Measurements from ENCODE around the gene MTA3.

DNA sequence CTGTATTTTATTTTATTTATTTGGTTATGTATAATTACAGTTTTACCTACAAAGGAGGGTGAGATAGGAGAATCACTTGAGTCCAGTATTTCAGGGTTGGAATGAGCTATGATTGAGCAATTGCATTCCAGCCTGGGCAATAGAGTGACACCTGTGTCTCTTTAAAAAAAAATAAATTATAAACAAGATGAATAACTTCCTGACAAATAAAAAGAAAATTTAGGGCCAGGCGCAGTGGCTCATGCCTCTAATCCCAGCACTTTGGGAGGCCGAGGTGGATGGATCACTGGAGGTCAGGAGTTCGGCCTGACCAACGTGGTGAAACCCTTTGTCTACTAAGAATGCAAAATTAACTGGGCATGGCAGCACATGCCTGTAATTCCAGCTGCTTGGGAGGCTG, 17.3 kb downstream of the MTA3 start:
- TF ChIP-seq EZH2 (IDR thresholded peaks at IDR 0.05; ENCODE audit: borderline replicate concordance, insufficient read depth, low read length, poor library complexity, severe bottlenecking), result no peak
- TF ChIP-seq, protein P1, sequence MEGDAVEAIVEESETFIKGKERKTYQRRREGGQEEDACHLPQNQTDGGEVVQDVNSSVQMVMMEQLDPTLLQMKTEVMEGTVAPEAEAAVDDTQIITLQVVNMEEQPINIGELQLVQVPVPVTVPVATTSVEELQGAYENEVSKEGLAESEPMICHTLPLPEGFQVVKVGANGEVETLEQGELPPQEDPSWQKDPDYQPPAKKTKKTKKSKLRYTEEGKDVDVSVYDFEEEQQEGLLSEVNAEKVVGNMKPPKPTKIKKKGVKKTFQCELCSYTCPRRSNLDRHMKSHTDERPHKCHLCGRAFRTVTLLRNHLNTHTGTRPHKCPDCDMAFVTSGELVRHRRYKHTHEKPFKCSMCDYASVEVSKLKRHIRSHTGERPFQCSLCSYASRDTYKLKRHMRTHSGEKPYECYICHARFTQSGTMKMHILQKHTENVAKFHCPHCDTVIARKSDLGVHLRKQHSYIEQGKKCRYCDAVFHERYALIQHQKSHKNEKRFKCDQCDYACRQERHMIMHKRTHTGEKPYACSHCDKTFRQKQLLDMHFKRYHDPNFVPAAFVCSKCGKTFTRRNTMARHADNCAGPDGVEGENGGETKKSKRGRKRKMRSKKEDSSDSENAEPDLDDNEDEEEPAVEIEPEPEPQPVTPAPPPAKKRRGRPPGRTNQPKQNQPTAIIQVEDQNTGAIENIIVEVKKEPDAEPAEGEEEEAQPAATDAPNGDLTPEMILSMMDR (IDR thresholded peaks at IDR 0.05; ENCODE audit: poor library complexity, severe bottlenecking), result no peak

Data from neural cell (in vitro differentiated cells).